Measurements from ENCODE around the gene NTRK2. TPM values are rescaled to one million over a fixed set of nuclear protein-coding genes. Genes with fewer than 3 reads are reported as not detected.

Gene NTRK2
- polyA plus RNA-seq, 1 donor (not counting 4 experiments of a cell fraction or from before 2014, with no cell fraction given), result 0.08 TPM

DNA sequence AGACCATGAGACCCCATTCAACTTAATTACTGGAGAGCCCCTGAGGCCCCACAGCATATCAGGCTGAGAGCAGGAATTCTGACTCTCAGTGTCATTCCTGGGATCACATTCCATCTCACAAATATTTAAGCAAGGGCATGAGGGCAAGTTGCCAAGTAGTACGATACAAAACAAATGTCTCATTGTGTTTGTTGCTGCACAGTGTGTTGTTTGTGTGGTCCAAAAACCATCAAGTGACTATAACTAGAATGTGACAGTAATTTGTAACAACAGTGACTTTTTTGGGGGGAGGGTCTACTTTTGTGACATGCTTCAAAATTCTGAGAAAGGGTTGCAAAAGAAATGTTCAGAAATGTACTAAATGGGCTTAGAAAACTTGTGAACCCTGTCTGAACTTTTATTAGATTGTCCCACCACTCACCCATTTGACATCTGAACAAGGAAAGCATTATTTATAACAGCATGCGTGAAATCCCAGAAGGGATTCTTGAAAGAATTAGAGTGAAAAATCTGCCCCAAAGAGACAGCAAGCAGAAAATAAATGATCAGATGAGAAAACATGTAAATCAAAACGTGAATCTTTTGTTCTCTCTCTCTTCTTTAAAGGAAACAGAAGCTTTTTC, 347.0 kb downstream of the NTRK2 start:
- no peak for FAIRE-seq
- Histone ChIP-seq H3K9me3 (ENCODE audit: control insufficient read depth, low read depth, low read length) (no peaks in the 10 kb centered on the region), H3K36me3 (ENCODE audit: control insufficient read depth in 2 of 2, extremely low read depth in 1 of 2, insufficient read depth in 2 of 2, low read length in 2 of 2) (no peaks in the 10 kb centered on the region), H2AFZ (ENCODE audit: control insufficient read depth, low read length) (no peak overlapping the region), H3K27ac (ENCODE audit: control insufficient read depth, insufficient read depth, low read length) (no peak overlapping the region), H3K27me3 (ENCODE audit: control insufficient read depth, extremely low read depth, insufficient read depth, low read length) (peaks cover 10% of the 10 kb centered on the region), H3K4me2 (ENCODE audit: control insufficient read depth, extremely low read depth, insufficient read depth, low read depth, low read length) (no peak overlapping the region), H3K79me2 (ENCODE audit: control insufficient read depth, insufficient read depth, low read length) (no peaks in the 10 kb centered on the region), H3K4me1 (ENCODE audit: control insufficient read depth, extremely low read depth, insufficient read depth, low read length) (no peaks in the 10 kb centered on the region), H3K4me3 (ENCODE audit: control insufficient read depth in 2 of 3, extremely low read depth in 1 of 3, insufficient read depth in 2 of 3, low read depth in 1 of 3, low read length in 3 of 3) (no peak overlapping the region), H3K9me1 (ENCODE audit: control insufficient read depth, extremely low read depth, insufficient read depth, low read length) (no peaks in the 10 kb centered on the region), H4K20me1 (ENCODE audit: control insufficient read depth, extremely low read depth, insufficient read depth, low read length) (no peaks in the 10 kb centered on the region), H3K9ac (ENCODE audit: control insufficient read depth, extremely low read depth, insufficient read depth, low read length) (no peak overlapping the region)
- no peak for DNase-seq (ENCODE audit: low read depth, low spot score)
- dilution Hi-C loops (cut with MboI; ENCODE audit: extremely low pct_ligation_motif_present, low sequenced_read_pairs), result no loop called here
- TF ChIP-seq, protein P1, sequence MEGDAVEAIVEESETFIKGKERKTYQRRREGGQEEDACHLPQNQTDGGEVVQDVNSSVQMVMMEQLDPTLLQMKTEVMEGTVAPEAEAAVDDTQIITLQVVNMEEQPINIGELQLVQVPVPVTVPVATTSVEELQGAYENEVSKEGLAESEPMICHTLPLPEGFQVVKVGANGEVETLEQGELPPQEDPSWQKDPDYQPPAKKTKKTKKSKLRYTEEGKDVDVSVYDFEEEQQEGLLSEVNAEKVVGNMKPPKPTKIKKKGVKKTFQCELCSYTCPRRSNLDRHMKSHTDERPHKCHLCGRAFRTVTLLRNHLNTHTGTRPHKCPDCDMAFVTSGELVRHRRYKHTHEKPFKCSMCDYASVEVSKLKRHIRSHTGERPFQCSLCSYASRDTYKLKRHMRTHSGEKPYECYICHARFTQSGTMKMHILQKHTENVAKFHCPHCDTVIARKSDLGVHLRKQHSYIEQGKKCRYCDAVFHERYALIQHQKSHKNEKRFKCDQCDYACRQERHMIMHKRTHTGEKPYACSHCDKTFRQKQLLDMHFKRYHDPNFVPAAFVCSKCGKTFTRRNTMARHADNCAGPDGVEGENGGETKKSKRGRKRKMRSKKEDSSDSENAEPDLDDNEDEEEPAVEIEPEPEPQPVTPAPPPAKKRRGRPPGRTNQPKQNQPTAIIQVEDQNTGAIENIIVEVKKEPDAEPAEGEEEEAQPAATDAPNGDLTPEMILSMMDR (optimal IDR thresholded peaks at IDR 0.05 in 1 of 3, IDR thresholded peaks at IDR 0.05 in 1 of 3, conservative IDR thresholded peaks at IDR 0.05 in 1 of 3; ENCODE audit: extremely low read depth in 1 of 3, insufficient read depth in 2 of 3, low read length in 3 of 3), result no peak
- TF ChIP-seq EZH2 (IDR thresholded peaks at IDR 0.05; ENCODE audit: low read length), result no peak

DNA sequence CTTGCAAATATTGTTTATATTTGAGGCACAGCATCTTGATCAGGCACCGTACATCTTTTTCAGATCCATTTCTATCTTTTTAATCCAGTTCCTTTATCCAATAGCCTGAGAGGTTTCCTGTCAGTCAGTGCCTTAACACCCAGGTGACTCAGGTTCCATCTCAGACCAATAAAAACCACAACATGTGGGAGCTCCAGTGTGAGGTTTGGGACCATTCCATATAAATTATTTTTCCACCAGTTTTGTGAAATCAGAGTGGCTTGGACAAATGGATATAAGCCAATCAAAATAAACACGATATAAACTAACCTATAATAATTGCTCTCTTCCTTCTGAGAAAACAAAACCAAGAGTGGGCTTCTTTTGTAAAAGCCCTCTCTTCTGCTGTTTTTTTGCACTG, 351.3 kb downstream of the NTRK2 start:
- Histone ChIP-seq H3K9me1 (ENCODE audit: control insufficient read depth, extremely low read depth, insufficient read depth, low read length) (no peaks in the 10 kb centered on the region), H3K4me3 (ENCODE audit: control insufficient read depth in 2 of 3, extremely low read depth in 1 of 3, insufficient read depth in 2 of 3, low read depth in 1 of 3, low read length in 3 of 3) (no peak overlapping the region), H3K4me1 (ENCODE audit: control insufficient read depth, extremely low read depth, insufficient read depth, low read length) (no peaks in the 10 kb centered on the region), H3K79me2 (ENCODE audit: control insufficient read depth, insufficient read depth, low read length) (no peaks in the 10 kb centered on the region), H2AFZ (ENCODE audit: control insufficient read depth, low read length) (no peak overlapping the region), H4K20me1 (ENCODE audit: control insufficient read depth, extremely low read depth, insufficient read depth, low read length) (no peaks in the 10 kb centered on the region), H3K4me2 (ENCODE audit: control insufficient read depth, extremely low read depth, insufficient read depth, low read depth, low read length) (no peak overlapping the region), H3K27me3 (ENCODE audit: control insufficient read depth, extremely low read depth, insufficient read depth, low read length) (peaks cover 3% of the 10 kb centered on the region), H3K27ac (ENCODE audit: control insufficient read depth, insufficient read depth, low read length) (no peak overlapping the region), H3K9me3 (ENCODE audit: control insufficient read depth, low read depth, low read length) (no peaks in the 10 kb centered on the region), H3K36me3 (ENCODE audit: control insufficient read depth in 2 of 2, extremely low read depth in 1 of 2, insufficient read depth in 2 of 2, low read length in 2 of 2) (no peaks in the 10 kb centered on the region), H3K9ac (ENCODE audit: control insufficient read depth, extremely low read depth, insufficient read depth, low read length) (no peak overlapping the region)
- no peak for DNase-seq (ENCODE audit: low read depth, low spot score)
- no peak for TF ChIP-seq EZH2 (IDR thresholded peaks at IDR 0.05; ENCODE audit: low read length)
- TF ChIP-seq, protein P1 (optimal IDR thresholded peaks at IDR 0.05 in 1 of 3, IDR thresholded peaks at IDR 0.05 in 1 of 3, conservative IDR thresholded peaks at IDR 0.05 in 1 of 3; ENCODE audit: extremely low read depth in 1 of 3, insufficient read depth in 2 of 3, low read length in 3 of 3), result no peak
- FAIRE-seq, result no peak
- dilution Hi-C loops (cut with MboI; ENCODE audit: extremely low pct_ligation_motif_present, low sequenced_read_pairs), result no loop called here
